Measurements from ENCODE around the gene OLFML2A. TPM values are rescaled to one million over a fixed set of nuclear protein-coding genes. Genes with fewer than 3 reads are reported as not detected.

OLFML2A gene
- total and polyA plus RNA-seq, 2 of the 4 experiments (the other 2 are of a cell fraction), result 2.0 to 5.9 TPM

- Histone ChIP-seq H2BK20ac (ENCODE audit: low read depth, low read length) (no peak overlapping the region), H3K14ac (replicated peaks; ENCODE audit: low read depth, low read length) (no peak overlapping the region), H2AK9ac (replicated peaks; ENCODE audit: low read depth, low read length, poor library complexity) (no peak overlapping the region), H3K4ac (ENCODE audit: low read depth, low read length) (no peak overlapping the region), H4K91ac (ENCODE audit: insufficient read depth, low read depth, low read length) (no peak overlapping the region), H3K27me3 (ENCODE audit: control insufficient read depth, insufficient read depth, low read length) (peaks cover 47% of the 10 kb centered on the region), H3K9me3 (ENCODE audit: control insufficient read depth, insufficient read depth, low read length) (no peaks in the 10 kb centered on the region), H3K79me1 (ENCODE audit: low read depth in 1 of 2, low read length in 2 of 2) (no peaks in the 10 kb centered on the region), H3K36me3 (ENCODE audit: control insufficient read depth, insufficient read depth, low read length) (no peaks in the 10 kb centered on the region), H3K9me1 (ENCODE audit: insufficient read depth, low read length) (no peaks in the 10 kb centered on the region), H3K56ac (ENCODE audit: extremely low read depth, insufficient read depth, low read length) (no peak overlapping the region), H2BK5ac (ENCODE audit: low read depth, low read length, poor library complexity, severe bottlenecking) (no peak overlapping the region), H4K8ac (ENCODE audit: low read depth in 2 of 2, low read length in 2 of 2) (no peak overlapping the region), H4K20me1 (ENCODE audit: insufficient read depth, low read length) (no peaks in the 10 kb centered on the region), H3K4me1 (ENCODE audit: control insufficient read depth, insufficient read depth, low read length) (peaks cover 5% of the 10 kb centered on the region; the same call in 1 of the 2 replicates), H2AK5ac (ENCODE audit: low read depth, low read length) (no peak overlapping the region), H3K23ac (ENCODE audit: low read depth, low read length) (no peak overlapping the region), H2AFZ (replicated peaks; ENCODE audit: low read length, poor library complexity) (no peak overlapping the region), H3K27ac (ENCODE audit: insufficient read depth, low read length) (no peak overlapping the region), H3K4me2 (ENCODE audit: low read depth, low read length) (no peak overlapping the region), H2BK15ac (ENCODE audit: low read depth, low read length) (no peak overlapping the region), H2BK120ac (ENCODE audit: low read depth, low read length) (no peak overlapping the region), H3K4me3 (ENCODE audit: insufficient read depth, low read depth, low read length) (no peak overlapping the region), H3K9ac (ENCODE audit: low read depth, low read length) (no peak overlapping the region), H3K18ac (ENCODE audit: low read depth, low read length) (no peak overlapping the region), H4K5ac (ENCODE audit: low read depth, low read length) (no peak overlapping the region)
- BruUV-seq (replicated peaks), result no TSS peak
- POLR2A ChIA-PET (ENCODE audit: unreplicated experiment), result no interaction called here
- intact Hi-C loops (cut with micrococcal nuclease) (no loop called here), in situ Hi-C loops (cut with MboI; ENCODE audit: low sequenced_read_pairs) (loop anchor here (10.0 kb wide), 1 partner anchor 343 kb away; the partner anchor contains the start of gene PSMB7), dilution Hi-C loops (cut with HindIII; ENCODE audit: low sequenced_read_pairs, unreplicated experiment) (no loop called here)
- CTCF ChIA-PET, result interaction anchor here (0.8 to 1.0 kb wide), 2 partner anchors 46 to 239 kb away, joined by 3 read pairs; no protein-coding TSS in a partner anchor
- ATAC-seq (ENCODE audit: low read depth), result no peak
- WGBS, 2 experiments (ENCODE audit: extremely low coverage in 2 of 2, insufficient read length in 1 of 2), result 83% methylated on average over 2 of the region's 6 CpGs; no CpG with 5 or more reads in 1 of the 2 experiments
- no peak for TF ChIP-seq MAFK (IDR thresholded peaks at IDR 0.05; ENCODE audit: low read depth, low read length)
- TF ChIP-seq MAZ (IDR thresholded peaks at IDR 0.05; ENCODE audit: borderline replicate concordance, low read depth, low read length), result no peak
- TF ChIP-seq FOS (IDR thresholded peaks at IDR 0.05; ENCODE audit: low read depth, low read length), result no peak
- no peak for TF ChIP-seq RAD21 (IDR thresholded peaks at IDR 0.05; ENCODE audit: low read length)
- no peak for TF ChIP-seq RFX5 (IDR thresholded peaks at IDR 0.05; ENCODE audit: low read depth, low read length)
- TF ChIP-seq NFE2L2 (IDR thresholded peaks at IDR 0.05; ENCODE audit: low read depth, low read length), result no peak
- no peak for TF ChIP-seq SMC3 (IDR thresholded peaks at IDR 0.05; ENCODE audit: low read depth, low read length)
- no peak for TF ChIP-seq CTCF (conservative IDR thresholded peaks at IDR 0.05; ENCODE audit: low read depth, low read length)
- no peak for TF ChIP-seq CEBPB (IDR thresholded peaks at IDR 0.05; ENCODE audit: low read depth, low read length)
- TF ChIP-seq BHLHE40 (IDR thresholded peaks at IDR 0.05; ENCODE audit: low read depth, low read length), result no peak
- TF ChIP-seq POLR2A (IDR thresholded peaks at IDR 0.05; ENCODE audit: low read depth, low read length), result no peak
- no peak for DNase-seq
Observed at GRCh38 chr9:124757616-124758015, 19.3 kb upstream of the OLFML2A start.
